Prostate gland (tissue), 2 donors: ENCODE results near the gene SAV1. TPM values are rescaled to one million over a fixed set of nuclear protein-coding genes. Genes with fewer than 3 reads are reported as not detected.
"Not testable (repeated sequence)": the region's sequence is repeated elsewhere in the genome, so short reads cannot be mapped to it uniquely, and the experiment has no call there.

Experiments used
- DNase-seq: peaks from one replicate; pipeline ENCODE4 v3.0.0-alpha.2; 2019; ENCODE audit warnings: low spot score
- H3K27ac ChIP-seq, 2 donors: fragments of 200-600 bp; sonication (generic); 2 replicates each; pipeline ENCODE4 v1.5.1; 2017 to 2019
- H3K27me3 ChIP-seq: fragments of 200-600 bp; sonication (generic); replicated peaks from 2 replicates; pipeline ENCODE4 v1.5.1; 2019; ENCODE audit not compliant: insufficient read depth
- H3K36me3 ChIP-seq, 2 donors: fragments of 200-600 bp; sonication (generic); 1 replicate in 1 of 2; 2 replicates in 1 of 2; pipeline versions ENCODE4 v1.5.1 to v1.8.1; 2017 to 2019
- H3K4me1 ChIP-seq: fragments of 200-600 bp; sonication (generic); replicated peaks from 2 replicates; pipeline ENCODE4 v1.5.1; 2019
- H3K4me3 ChIP-seq, 2 donors: fragments of 200-600 bp; sonication (generic); 2 replicates each; pipeline ENCODE4 v1.5.1; 2017 to 2019
- H3K9me3 ChIP-seq: fragments of 200-600 bp; sonication (generic); 2 replicates; pipeline ENCODE4 v1.5.1; 2017
- CTCF ChIP-seq, 4 experiments: fragments of 200-600 bp in 2 of 4; fragments of 450-650 bp in 2 of 4; sonication (generic) in 2 of 4; IDR thresholded peaks; 1 replicate in 3 of 4; 2 replicates in 1 of 4; pipeline ENCODE4 v1.5.1; 2016 to 2019; ENCODE audit warnings: antibody characterized with exemption in 4 of 4, mild to moderate bottlenecking in 2 of 4, moderate library complexity in 2 of 4
- POLR2A ChIP-seq: fragments of 450-650 bp; IDR thresholded peaks from one replicate; pipeline ENCODE4 v1.6.1; 2016; ENCODE audit warnings: antibody characterized with exemption, mild to moderate bottlenecking
- POLR2AphosphoS5 ChIP-seq: sonication (generic); formaldehyde crosslinking; IDR thresholded peaks from one replicate; pipeline ENCODE4 v1.6.1; 2017; ENCODE audit warnings: antibody characterized with exemption
- WGBS: methylation state at CpG from one replicate; pipeline ENCODE4 v1.1.5; 2018; 5-methylcytosine and 5-hydroxymethylcytosine counted together
- intact Hi-C: fragments of 100-400 bp; cut with DNase I; formaldehyde crosslinking; loops from one replicate; pipeline ENCODE4 v1.14.2; 2022
- total RNA-seq, 2 donors: library from RNA; depleted of rRNA; stranded (reverse); fragments of >200 nt; gene quantifications; one replicate each; pipeline ENCODE4 v1.1.0, GENCODE V29; 2016

SAV1 gene
- total RNA-seq, 2 donors from 2014 or later = 29.4 to 105 TPM

DNA sequence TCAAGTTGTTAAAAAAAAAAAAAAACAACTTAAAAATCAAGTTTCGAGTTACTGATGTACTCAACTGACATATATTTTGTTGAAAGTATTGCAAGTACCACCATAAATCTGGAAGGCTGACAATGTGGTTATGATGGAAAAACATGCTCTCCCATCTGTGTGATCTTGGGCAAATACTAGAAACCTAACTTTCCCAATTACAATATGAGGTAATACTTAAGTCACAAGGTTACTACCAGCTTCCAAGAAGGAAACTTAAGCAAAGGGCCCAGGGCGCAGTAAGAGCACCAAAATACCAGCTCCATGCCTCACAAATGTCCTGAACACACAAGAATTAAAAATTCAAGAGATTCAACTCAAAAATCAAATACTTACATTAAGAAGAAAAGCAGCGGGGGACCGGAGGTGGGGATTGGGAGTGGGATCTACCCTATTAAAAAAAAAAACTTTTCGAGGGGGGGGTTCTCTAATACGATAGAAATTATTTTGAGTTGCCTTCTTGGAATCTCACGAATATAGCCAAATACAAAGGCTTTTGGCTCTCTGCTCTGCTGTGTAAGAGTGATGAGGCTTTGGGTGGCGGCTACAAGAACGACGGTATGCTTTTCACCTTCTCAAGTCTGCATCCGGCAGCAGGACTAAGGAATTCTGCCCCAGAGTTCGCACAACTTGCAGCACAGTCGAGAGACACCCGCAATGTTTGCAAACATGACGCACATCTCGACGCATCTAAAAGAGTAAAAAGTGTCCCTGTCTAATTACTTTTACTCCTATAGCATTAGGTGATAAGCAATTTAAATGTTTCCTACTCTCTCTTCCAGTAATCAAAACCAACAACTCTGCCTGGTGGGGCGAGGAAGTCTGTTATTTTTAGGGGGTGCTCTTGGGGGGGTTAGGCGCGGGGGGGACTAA, 1.1 kb downstream of the SAV1 start:
- TF ChIP-seq POLR2A (peak; percentile 34), CTCF (IDR thresholded peaks at IDR 0.05) (no peak), POLR2AphosphoS5 (peak; percentile 67)
- no peaks in the 10 kb centered on the region for H3K9me3 ChIP-seq
- no peaks in the 10 kb centered on the region for H3K4me1 ChIP-seq
- H3K27ac ChIP-seq = peak overlapping the region; percentile 97 to 98
- peak; percentile 47 for DNase-seq
- no peaks in the 10 kb centered on the region for H3K36me3 ChIP-seq
- intact Hi-C loops = loop anchor here (5.0 kb wide), 1 partner anchor 105 kb away; no protein-coding TSS in a partner anchor
- 2% methylated on average over 20 of the region's 20 CpGs for WGBS
- peak overlapping the region; percentile 68 to 93 for H3K4me3 ChIP-seq
- no peaks in the 10 kb centered on the region for H3K27me3 ChIP-seq

- DNase-seq, H3K9me3 ChIP-seq, H3K27me3 ChIP-seq, H3K4me1 ChIP-seq, H3K4me3 ChIP-seq, H3K27ac ChIP-seq, H3K36me3 ChIP-seq: not testable (repeated sequence)
- intact Hi-C loops = loop anchor here (5.0 kb wide), 1 partner anchor 107 kb away; no protein-coding TSS in a partner anchor
- 94% methylated on average over 5 of the region's 5 CpGs for WGBS
Observed at GRCh38 chr14:50665300-50665699, 2.8 kb downstream of the SAV1 start.

GRCh38 chr14:50664579-50664978, 3.5 kb downstream of the SAV1 start:
- H3K27me3 ChIP-seq, DNase-seq, intact Hi-C loops, H3K9me3 ChIP-seq, H3K4me3 ChIP-seq, H3K4me1 ChIP-seq, H3K27ac ChIP-seq, H3K36me3 ChIP-seq: not testable (repeated sequence)
- WGBS = 99% methylated on average over 2 of the region's 2 CpGs

- DNase-seq = peak; percentile 61
- no peak overlapping the region for H3K4me3 ChIP-seq
- H3K4me1 ChIP-seq = peaks cover 1% of the 10 kb centered on the region
- TF ChIP-seq POLR2AphosphoS5 = peak; percentile 56
- TF ChIP-seq POLR2A = no peak
- H3K36me3 ChIP-seq = no peaks in the 10 kb centered on the region
- intact Hi-C loops = no loop called here
- no peaks in the 10 kb centered on the region for H3K27me3 ChIP-seq
- H3K27ac ChIP-seq = peak overlapping the region; percentile 8 to 12
- WGBS = 68% methylated on average over 6 of the region's 6 CpGs
- H3K9me3 ChIP-seq = no peaks in the 10 kb centered on the region
Observed at GRCh38 chr14:50659327-50659974, 8.7 kb downstream of the SAV1 start.

DNA sequence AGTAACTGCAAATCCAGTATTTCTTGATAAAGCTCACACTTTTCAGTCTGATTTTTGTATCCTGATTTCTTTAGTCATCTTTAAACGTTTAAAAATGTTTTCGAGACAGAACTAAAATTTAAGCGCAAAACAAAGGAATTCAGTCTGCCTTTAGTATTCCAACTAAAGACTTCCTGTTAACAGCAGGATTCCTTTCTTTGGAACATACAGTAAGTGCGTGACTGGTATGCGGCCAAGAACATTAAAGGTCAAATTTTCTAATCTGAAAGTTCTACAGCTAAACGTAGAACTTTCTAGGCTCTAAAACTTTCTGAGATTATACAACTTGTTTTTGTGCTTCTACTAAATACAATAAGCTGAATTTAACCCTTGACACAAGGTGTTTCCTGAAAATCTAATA, 9.9 kb downstream of the SAV1 start:
- Histone ChIP-seq H3K4me1 (peaks cover 3% of the 10 kb centered on the region), H3K27ac (peak overlapping the region; percentile 13 to 18), H3K27me3 (no peaks in the 10 kb centered on the region), H3K9me3 (no peaks in the 10 kb centered on the region), H3K4me3 (no peak overlapping the region), H3K36me3 (no peaks in the 10 kb centered on the region)
- intact Hi-C loops = no loop called here
- TF ChIP-seq CTCF (IDR thresholded peaks at IDR 0.05) (no peak), POLR2A (no peak), POLR2AphosphoS5 (no peak)
- no peak for DNase-seq
- 32% methylated on average over 6 of the region's 6 CpGs for WGBS

- DNase-seq = no peak
- TF ChIP-seq CTCF (IDR thresholded peaks at IDR 0.05) (no peak), POLR2A (no peak), POLR2AphosphoS5 (no peak)
- H3K27me3 ChIP-seq = no peaks in the 10 kb centered on the region
- no peaks in the 10 kb centered on the region for H3K9me3 ChIP-seq
- no peak overlapping the region for H3K4me3 ChIP-seq
- intact Hi-C loops = no loop called here
- H3K27ac ChIP-seq = peak overlapping the region; percentile 13 to 18
- peaks cover 3% of the 10 kb centered on the region for H3K4me1 ChIP-seq
- no peaks in the 10 kb centered on the region for H3K36me3 ChIP-seq
- 21% methylated on average over 2 of the region's 2 CpGs for WGBS
Observed at GRCh38 chr14:50657753-50658152, 10.4 kb downstream of the SAV1 start.
